ENCODE data around the gene GPR26. TPM values are rescaled to one million over a fixed set of nuclear protein-coding genes. Genes with fewer than 3 reads are reported as not detected.

GPR26 gene
- total RNA-seq, 4 donors from 2014 or later = not detected

DNA sequence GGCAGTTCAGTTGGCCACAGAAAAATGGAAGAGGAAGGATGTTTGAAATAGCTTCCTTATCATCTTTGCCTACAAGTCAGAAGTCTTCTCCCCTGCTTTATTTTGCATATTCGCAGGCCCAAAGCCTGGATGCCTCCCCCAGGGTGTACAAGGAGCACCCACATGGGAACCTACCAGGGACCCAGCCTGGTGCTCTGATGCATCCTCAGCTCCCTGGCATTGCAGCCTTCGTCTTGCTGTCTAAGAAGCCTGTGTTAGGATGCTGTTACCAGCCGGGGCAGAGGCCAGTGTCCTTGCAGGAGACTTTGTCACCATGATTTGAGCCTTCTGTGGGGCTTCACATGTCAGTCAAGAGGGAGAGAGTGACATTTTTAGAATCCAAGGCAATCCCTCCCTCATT is 27.0 kb upstream of the GPR26 start:
- TF ChIP-seq, protein P1, sequence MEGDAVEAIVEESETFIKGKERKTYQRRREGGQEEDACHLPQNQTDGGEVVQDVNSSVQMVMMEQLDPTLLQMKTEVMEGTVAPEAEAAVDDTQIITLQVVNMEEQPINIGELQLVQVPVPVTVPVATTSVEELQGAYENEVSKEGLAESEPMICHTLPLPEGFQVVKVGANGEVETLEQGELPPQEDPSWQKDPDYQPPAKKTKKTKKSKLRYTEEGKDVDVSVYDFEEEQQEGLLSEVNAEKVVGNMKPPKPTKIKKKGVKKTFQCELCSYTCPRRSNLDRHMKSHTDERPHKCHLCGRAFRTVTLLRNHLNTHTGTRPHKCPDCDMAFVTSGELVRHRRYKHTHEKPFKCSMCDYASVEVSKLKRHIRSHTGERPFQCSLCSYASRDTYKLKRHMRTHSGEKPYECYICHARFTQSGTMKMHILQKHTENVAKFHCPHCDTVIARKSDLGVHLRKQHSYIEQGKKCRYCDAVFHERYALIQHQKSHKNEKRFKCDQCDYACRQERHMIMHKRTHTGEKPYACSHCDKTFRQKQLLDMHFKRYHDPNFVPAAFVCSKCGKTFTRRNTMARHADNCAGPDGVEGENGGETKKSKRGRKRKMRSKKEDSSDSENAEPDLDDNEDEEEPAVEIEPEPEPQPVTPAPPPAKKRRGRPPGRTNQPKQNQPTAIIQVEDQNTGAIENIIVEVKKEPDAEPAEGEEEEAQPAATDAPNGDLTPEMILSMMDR (IDR thresholded peaks at IDR 0.05) = no peak
- TF ChIP-seq POLR2A (IDR thresholded peaks at IDR 0.05) = no peak
- Histone ChIP-seq H3K4me3 (replicated peaks in 1 of 3) (no peak overlapping the region), H3K27ac (no peak overlapping the region), H3K36me3 (no peaks in the 10 kb centered on the region), H3K4me1 (no peaks in the 10 kb centered on the region), H3K9me3 (no peaks in the 10 kb centered on the region), H3K27me3 (no peaks in the 10 kb centered on the region)
- intact Hi-C loops (cut with DNase I) = no loop called here
- DNase-seq = no peak
- 70 to 79% methylated on average over 3 of the region's 3 CpGs for WGBS, 2 donors

GRCh38 chr10:123640016-123640535 is 26.1 kb upstream of the GPR26 start:
- DNase-seq = no peak
- no peaks in the 10 kb centered on the region for H3K9me3 ChIP-seq
- no peaks in the 10 kb centered on the region for H3K27me3 ChIP-seq
- H3K4me3 ChIP-seq (replicated peaks in 1 of 3) = no peak overlapping the region
- TF ChIP-seq POLR2A (IDR thresholded peaks at IDR 0.05) = no peak
- TF ChIP-seq, protein P1 (IDR thresholded peaks at IDR 0.05) = no peak
- 64 to 72% methylated on average over 3 of the region's 3 CpGs for WGBS, 2 donors
- H3K36me3 ChIP-seq = no peaks in the 10 kb centered on the region
- H3K4me1 ChIP-seq = no peaks in the 10 kb centered on the region
- intact Hi-C loops (cut with DNase I) = no loop called here
- no peak overlapping the region for H3K27ac ChIP-seq

- TF ChIP-seq, protein P1 (IDR thresholded peaks at IDR 0.05) = no peak
- no peak for TF ChIP-seq POLR2A (IDR thresholded peaks at IDR 0.05)
- no peaks in the 10 kb centered on the region for H3K9me3 ChIP-seq
- no peak overlapping the region for H3K27ac ChIP-seq
- no peaks in the 10 kb centered on the region for H3K36me3 ChIP-seq
- no peak overlapping the region for H3K4me3 ChIP-seq (replicated peaks in 1 of 3)
- no peaks in the 10 kb centered on the region for H3K27me3 ChIP-seq
- peak; percentile 25 to 35 for DNase-seq
- 11 to 23% methylated on average over 4 of the region's 4 CpGs for WGBS, 2 donors
- H3K4me1 ChIP-seq = no peaks in the 10 kb centered on the region
- intact Hi-C loops (cut with DNase I) = no loop called here
These were observed 23.9 kb upstream of the GPR26 start for GRCh38 chr10:123642293-123642692.

GRCh38 chr10:123642697-123643096 is 23.5 kb upstream of the GPR26 start:
- H3K27ac ChIP-seq = no peak overlapping the region
- no peaks in the 10 kb centered on the region for H3K9me3 ChIP-seq
- H3K4me1 ChIP-seq = no peaks in the 10 kb centered on the region
- TF ChIP-seq, protein P1 (IDR thresholded peaks at IDR 0.05) = no peak
- no peak for TF ChIP-seq POLR2A (IDR thresholded peaks at IDR 0.05)
- H3K27me3 ChIP-seq = no peaks in the 10 kb centered on the region
- 48 to 67% methylated on average over 7 to 8 of the region's 8 CpGs for WGBS, 2 donors
- no peak for DNase-seq
- H3K4me3 ChIP-seq (replicated peaks in 1 of 3) = no peak overlapping the region
- no peaks in the 10 kb centered on the region for H3K36me3 ChIP-seq
- intact Hi-C loops (cut with DNase I) = no loop called here

GRCh38 chr10:123643315-123643714 is 22.8 kb upstream of the GPR26 start:
- Histone ChIP-seq H3K27me3 (no peaks in the 10 kb centered on the region), H3K4me1 (no peaks in the 10 kb centered on the region), H3K4me3 (replicated peaks in 1 of 3) (no peak overlapping the region), H3K27ac (no peak overlapping the region), H3K9me3 (no peaks in the 10 kb centered on the region), H3K36me3 (no peaks in the 10 kb centered on the region)
- 61 to 64% methylated on average over 9 to 10 of the region's 10 CpGs for WGBS, 2 donors
- DNase-seq = no peak
- no peak for TF ChIP-seq POLR2A (IDR thresholded peaks at IDR 0.05)
- TF ChIP-seq, protein P1 (IDR thresholded peaks at IDR 0.05) = no peak
- intact Hi-C loops (cut with DNase I) = no loop called here
